Osteocyte (in vitro differentiated cells): ENCODE data around the gene PROSER3. TPM values are rescaled to one million over a fixed set of nuclear protein-coding genes. Genes with fewer than 3 reads are reported as not detected.

Experiments used
- DNase-seq: peaks from one replicate; pipeline ENCODE4 v3.0.0; 2021; ENCODE audit warnings: mixed read lengths; ENCODE audit not compliant: unreplicated experiment; ENCODE audit errors: extremely low spot score
- H3K27ac Mint-ChIP-seq: one replicate; pipeline ENCODE4 v1.8.0; 2021; ENCODE audit warnings: mild to moderate bottlenecking, mixed read lengths; ENCODE audit not compliant: unreplicated experiment
- H3K27me3 Mint-ChIP-seq: one replicate; pipeline ENCODE4 v1.8.0; 2021; ENCODE audit warnings: mixed read lengths; ENCODE audit not compliant: unreplicated experiment
- H3K36me3 Mint-ChIP-seq: one replicate; pipeline ENCODE4 v1.8.0; 2021; ENCODE audit warnings: mixed read lengths; ENCODE audit not compliant: unreplicated experiment
- H3K4me1 Mint-ChIP-seq: one replicate; pipeline ENCODE4 v1.8.0; 2021; ENCODE audit warnings: mixed read lengths; ENCODE audit not compliant: unreplicated experiment
- H3K4me3 Mint-ChIP-seq: one replicate; pipeline ENCODE4 v1.8.0; 2021; ENCODE audit warnings: mild to moderate bottlenecking, moderate library complexity, mixed read lengths; ENCODE audit not compliant: unreplicated experiment
- H3K9me3 Mint-ChIP-seq: one replicate; pipeline ENCODE4 v1.8.0; 2021; ENCODE audit warnings: mixed read lengths; ENCODE audit not compliant: unreplicated experiment
- CTCF ChIP-seq: fragments of 200-600 bp; sonication (generic); IDR thresholded peaks from 2 replicates; pipeline ENCODE4 v1.5.0; 2021; ENCODE audit warnings: antibody characterized with exemption, mild to moderate bottlenecking, moderate library complexity
- total RNA-seq: library from RNA; stranded (reverse); gene quantifications from 2 replicates; pipeline ENCODE4 v1.2.1, GENCODE V29; 2021

The PROSER3 gene
- total RNA-seq, 1 donor from 2014 or later: 20.9 TPM

GRCh38 chr19:35789195-35789977, 31.4 kb downstream of the PROSER3 start:
- H3K36me3 Mint-ChIP-seq: no peaks in the 10 kb centered on the region
- TF ChIP-seq CTCF: no peak

GRCh38 chr19:35789978-35790944, 32.3 kb downstream of the PROSER3 start:
- Mint-ChIP-seq H3K9me3 (no peaks in the 10 kb centered on the region), H3K36me3 (no peaks in the 10 kb centered on the region), H3K27me3 (no peaks in the 10 kb centered on the region), H3K27ac (no peak overlapping the region), H3K4me3 (no peak overlapping the region), H3K4me1 (no peaks in the 10 kb centered on the region)
- DNase-seq: no peak
- no peak for TF ChIP-seq CTCF

More at GRCh38 chr19:35789195-35789977, 31.4 kb downstream of the PROSER3 start:
- H3K9me3 Mint-ChIP-seq: no peaks in the 10 kb centered on the region
- no peaks in the 10 kb centered on the region for H3K27me3 Mint-ChIP-seq
- no peak for DNase-seq
- no peak overlapping the region for H3K27ac Mint-ChIP-seq
- H3K4me1 Mint-ChIP-seq: no peaks in the 10 kb centered on the region
- H3K4me3 Mint-ChIP-seq: no peak overlapping the region

- Mint-ChIP-seq H3K4me3 (no peak overlapping the region), H3K27me3 (no peaks in the 10 kb centered on the region), H3K36me3 (no peaks in the 10 kb centered on the region), H3K4me1 (no peaks in the 10 kb centered on the region), H3K27ac (no peak overlapping the region), H3K9me3 (no peaks in the 10 kb centered on the region)
- DNase-seq: no peak
- TF ChIP-seq CTCF: no peak
Observed at GRCh38 chr19:35790981-35791813, 33.2 kb downstream of the PROSER3 start.

- H3K27ac Mint-ChIP-seq: no peak overlapping the region
- no peak for DNase-seq
- no peaks in the 10 kb centered on the region for H3K27me3 Mint-ChIP-seq
- H3K4me1 Mint-ChIP-seq: no peaks in the 10 kb centered on the region
- TF ChIP-seq CTCF: no peak
- no peak overlapping the region for H3K4me3 Mint-ChIP-seq
- no peaks in the 10 kb centered on the region for H3K36me3 Mint-ChIP-seq
- no peaks in the 10 kb centered on the region for H3K9me3 Mint-ChIP-seq
Observed at GRCh38 chr19:35791814-35792279, 33.9 kb downstream of the PROSER3 start.
